ENCODE data around the gene PTPN11.
A peak's percentile ranks its signal among the peaks of the same experiment; 100 is the strongest.

Gene PTPN11

DNA sequence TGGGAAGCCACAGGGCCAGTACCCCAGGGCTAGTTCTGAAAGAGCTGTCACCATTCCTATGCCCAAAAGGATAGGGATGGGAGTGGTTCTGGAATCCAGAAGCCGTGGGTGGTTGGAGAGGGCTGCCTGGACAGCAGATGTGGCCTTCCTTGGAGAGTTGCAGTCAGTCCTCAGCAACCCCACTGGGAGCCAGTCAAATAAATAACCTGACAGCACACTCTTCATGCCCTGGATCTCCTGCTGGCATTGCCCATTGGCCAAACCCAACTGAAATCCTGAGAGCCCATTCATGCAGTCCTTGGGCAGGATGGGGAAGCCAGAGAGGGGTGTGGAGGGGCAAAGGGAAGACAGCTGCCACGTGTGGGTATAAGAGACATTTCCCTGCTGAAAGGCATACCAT lies 128.2 kb downstream of the PTPN11 start:
- H3K27me3 ChIP-seq (replicated peaks in 2 of 5; ENCODE audit: control insufficient read depth in 4 of 5, insufficient read depth in 5 of 5, low read length in 4 of 5), result peaks cover 0 to 32% (median 3%) of the 10 kb centered on the region in 5 experiments
- ChIA-PET POLR2A (no interaction called here), CTCF (no interaction called here)
- 79% methylated on average over 2 of the region's 2 CpGs for WGBS (ENCODE audit: insufficient coverage)
- H3K4me1 ChIP-seq (ENCODE audit: control extremely low read depth in 1 of 4, control insufficient read depth in 4 of 4, insufficient read depth in 4 of 4, low read length in 3 of 4), result peaks cover 0 to 5% (median 2%) of the 10 kb centered on the region in 4 experiments
- no peak overlapping the region for H3K4me3 ChIP-seq (ENCODE audit: control insufficient read depth in 1 of 7, extremely low read depth in 1 of 7, insufficient read depth in 4 of 7, low read depth in 2 of 7, low read length in 6 of 7)
- DNase-seq, result no peak
- no peak overlapping the region for H3K27ac ChIP-seq (ENCODE audit: insufficient read depth in 1 of 2, low read depth in 1 of 2, low read length in 2 of 2, poor library complexity in 1 of 2, severe bottlenecking in 2 of 2)
- H3K9me3 ChIP-seq (ENCODE audit: control extremely low read depth in 1 of 5, control insufficient read depth in 4 of 5, insufficient read depth in 2 of 5, low read depth in 1 of 5, low read length in 4 of 5), result no peaks in the 10 kb centered on the region
- H3K36me3 ChIP-seq (ENCODE audit: control insufficient read depth in 4 of 4, insufficient read depth in 4 of 4, low read length in 3 of 4), result no peaks in the 10 kb centered on the region

DNA sequence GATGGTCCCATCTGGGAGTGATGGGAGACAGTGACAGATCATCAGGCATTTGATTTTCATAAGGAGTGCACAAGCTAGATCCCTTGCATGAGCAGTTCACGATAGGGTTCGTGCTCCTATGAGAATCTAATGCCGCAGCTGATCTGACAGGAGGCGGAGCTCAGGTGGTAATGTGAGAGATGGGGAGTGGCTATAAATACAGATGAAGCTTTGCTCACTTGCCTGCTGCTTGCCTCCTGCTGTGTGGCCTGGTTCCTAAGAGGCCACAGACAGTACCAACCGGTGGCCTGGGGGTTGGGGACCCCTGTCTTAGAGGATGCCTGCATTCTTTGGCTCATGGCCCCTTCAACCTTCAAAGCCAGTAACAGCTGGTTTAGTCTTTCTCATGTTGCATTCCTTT lies 130.3 kb downstream of the PTPN11 start:
- DNase-seq, result no peak
- peaks cover 0 to 36% (median 3%) of the 10 kb centered on the region in 5 experiments for H3K27me3 ChIP-seq (replicated peaks in 2 of 5; ENCODE audit: control insufficient read depth in 4 of 5, insufficient read depth in 5 of 5, low read length in 4 of 5)
- WGBS (ENCODE audit: insufficient coverage), result 78% methylated on average over 2 of the region's 5 CpGs
- no peaks in the 10 kb centered on the region for H3K36me3 ChIP-seq (ENCODE audit: control insufficient read depth in 4 of 4, insufficient read depth in 4 of 4, low read length in 3 of 4)
- H3K4me1 ChIP-seq (ENCODE audit: control extremely low read depth in 1 of 4, control insufficient read depth in 4 of 4, insufficient read depth in 4 of 4, low read length in 3 of 4), result peaks cover 0 to 5% (median 2%) of the 10 kb centered on the region in 4 experiments
- no peak overlapping the region for H3K4me3 ChIP-seq (ENCODE audit: control insufficient read depth in 1 of 7, extremely low read depth in 1 of 7, insufficient read depth in 4 of 7, low read depth in 2 of 7, low read length in 6 of 7)
- CTCF ChIA-PET, result no interaction called here
- POLR2A ChIA-PET, result no interaction called here
- peaks cover 0 to 3% (median 0%) of the 10 kb centered on the region in 5 experiments for H3K9me3 ChIP-seq (ENCODE audit: control extremely low read depth in 1 of 5, control insufficient read depth in 4 of 5, insufficient read depth in 2 of 5, low read depth in 1 of 5, low read length in 4 of 5)
- H3K27ac ChIP-seq (ENCODE audit: insufficient read depth in 1 of 2, low read depth in 1 of 2, low read length in 2 of 2, poor library complexity in 1 of 2, severe bottlenecking in 2 of 2), result no peak overlapping the region

DNA sequence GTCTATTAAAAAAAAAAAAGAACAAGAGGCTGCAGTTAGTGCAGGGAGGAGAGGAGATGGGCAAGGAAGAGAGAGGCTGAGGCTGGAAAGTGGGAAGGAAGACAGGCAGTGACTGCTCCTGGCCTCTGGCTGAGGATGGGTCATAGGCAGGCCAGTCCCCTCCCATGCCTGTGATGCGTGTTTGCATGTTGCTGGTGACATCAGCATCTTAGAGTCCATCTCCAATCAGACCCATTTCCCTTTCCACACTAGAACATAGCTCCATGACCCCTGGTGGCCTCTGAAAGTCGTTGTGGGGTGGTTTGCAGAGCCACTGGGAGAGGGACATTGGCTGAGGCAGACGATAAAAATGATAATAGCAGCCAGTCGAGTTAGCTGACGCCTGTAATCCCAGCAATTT lies 132.9 kb downstream of the PTPN11 start:
- Histone ChIP-seq H3K4me1 (ENCODE audit: control extremely low read depth in 1 of 4, control insufficient read depth in 4 of 4, insufficient read depth in 4 of 4, low read length in 3 of 4) (peaks cover 0 to 5% (median 2%) of the 10 kb centered on the region in 4 experiments), H3K27me3 (replicated peaks in 2 of 5; ENCODE audit: control insufficient read depth in 4 of 5, insufficient read depth in 5 of 5, low read length in 4 of 5) (peaks cover 0 to 21% (median 6%) of the 10 kb centered on the region in 5 experiments), H3K36me3 (ENCODE audit: control insufficient read depth in 4 of 4, insufficient read depth in 4 of 4, low read length in 3 of 4) (no peaks in the 10 kb centered on the region), H3K27ac (ENCODE audit: insufficient read depth in 1 of 2, low read depth in 1 of 2, low read length in 2 of 2, poor library complexity in 1 of 2, severe bottlenecking in 2 of 2) (no peak overlapping the region), H3K4me3 (ENCODE audit: control insufficient read depth in 1 of 7, extremely low read depth in 1 of 7, insufficient read depth in 4 of 7, low read depth in 2 of 7, low read length in 6 of 7) (no peak overlapping the region), H3K9me3 (ENCODE audit: control extremely low read depth in 1 of 5, control insufficient read depth in 4 of 5, insufficient read depth in 2 of 5, low read depth in 1 of 5, low read length in 4 of 5) (peaks cover 0 to 3% (median 0%) of the 10 kb centered on the region in 5 experiments)
- ChIA-PET CTCF (no interaction called here), POLR2A (no interaction called here)
- DNase-seq, result no peak
- WGBS (ENCODE audit: insufficient coverage), result 77% methylated on average over 3 of the region's 5 CpGs

DNA sequence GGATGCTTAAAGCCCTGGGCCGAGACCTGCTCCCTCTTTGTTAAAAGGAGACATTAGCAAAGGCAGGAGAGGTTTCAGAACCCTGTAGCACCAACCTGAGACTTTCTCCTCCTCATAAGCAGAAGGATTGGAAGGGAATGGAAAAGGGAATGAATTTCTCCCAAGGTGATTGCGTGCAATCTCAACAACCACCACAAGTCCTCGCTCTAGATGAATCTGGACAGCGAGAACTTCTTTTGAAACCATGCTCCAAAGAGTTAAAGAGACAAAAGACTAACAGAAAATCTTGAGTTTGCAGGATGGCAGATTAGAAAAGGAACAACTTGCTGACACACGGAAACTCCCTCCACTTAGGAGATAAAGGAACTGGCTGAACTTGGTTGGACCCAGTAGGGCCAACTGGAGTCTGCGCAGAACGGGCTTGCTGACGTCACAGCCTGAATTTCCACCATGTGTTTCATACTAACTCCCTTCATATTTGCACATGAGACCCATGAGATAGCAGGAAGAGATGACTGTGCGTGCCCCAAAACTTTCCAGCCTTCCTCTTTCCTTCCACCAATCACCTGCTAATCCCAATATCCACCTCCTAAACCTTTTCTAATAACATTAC lies 137.0 kb downstream of the PTPN11 start:
- WGBS (ENCODE audit: insufficient coverage), result 94% methylated on average over 6 of the region's 9 CpGs
- CTCF ChIA-PET, result no interaction called here

DNA sequence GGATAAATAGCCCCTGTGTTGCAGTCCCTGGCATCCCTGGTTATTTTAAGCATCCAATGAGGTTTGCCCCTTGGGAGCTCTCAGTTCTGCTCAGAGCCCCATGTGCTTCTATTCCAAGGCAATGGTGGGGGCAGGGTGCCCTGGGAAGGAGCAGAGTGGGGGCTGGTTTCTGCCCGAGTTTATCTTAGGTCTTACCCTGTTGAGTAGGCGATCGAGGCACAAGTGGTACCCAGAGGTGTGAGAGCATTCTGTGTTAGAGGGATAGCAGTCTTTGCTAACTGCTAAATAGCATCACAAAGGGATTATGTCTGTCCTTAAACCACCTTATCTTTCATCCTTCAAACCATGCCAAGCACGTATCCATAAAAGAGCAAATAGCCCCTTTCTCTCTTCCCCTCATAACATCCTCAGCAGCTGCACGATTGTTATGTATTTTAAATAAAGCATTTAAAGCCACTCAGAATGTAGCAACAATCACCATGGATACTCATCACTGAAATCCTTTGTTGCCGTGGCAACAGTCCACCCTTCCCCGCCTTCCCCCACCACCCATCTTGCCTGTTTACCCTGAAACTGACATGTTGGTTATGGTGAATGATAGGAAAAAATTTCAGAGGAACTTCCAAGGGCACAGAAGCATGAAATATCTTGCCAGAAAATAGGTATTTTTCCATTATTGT lies 139.3 kb downstream of the PTPN11 start:
- H3K27me3 ChIP-seq (replicated peaks in 2 of 5; ENCODE audit: control insufficient read depth in 4 of 5, insufficient read depth in 5 of 5, low read length in 4 of 5), result peaks cover 0 to 4% (median 3%) of the 10 kb centered on the region in 5 experiments
- CTCF ChIA-PET, result no interaction called here
- whole genome bisulfite sequencing (ENCODE audit: insufficient coverage), result 67% methylated on average over 4 of the region's 7 CpGs
- no peak overlapping the region for H3K4me3 ChIP-seq (ENCODE audit: control insufficient read depth in 1 of 7, extremely low read depth in 1 of 7, insufficient read depth in 4 of 7, low read depth in 2 of 7, low read length in 6 of 7)
- H3K36me3 ChIP-seq (ENCODE audit: control insufficient read depth in 4 of 4, insufficient read depth in 4 of 4, low read length in 3 of 4), result no peaks in the 10 kb centered on the region
- H3K4me1 ChIP-seq (ENCODE audit: control extremely low read depth in 1 of 4, control insufficient read depth in 4 of 4, insufficient read depth in 4 of 4, low read length in 3 of 4), result no peaks in the 10 kb centered on the region
- no peaks in the 10 kb centered on the region for H3K9me3 ChIP-seq (ENCODE audit: control extremely low read depth in 1 of 5, control insufficient read depth in 4 of 5, insufficient read depth in 2 of 5, low read depth in 1 of 5, low read length in 4 of 5)
- peak in 1 of 3 donors; percentile 15 for DNase-seq
- H3K27ac ChIP-seq (ENCODE audit: insufficient read depth in 1 of 2, low read depth in 1 of 2, low read length in 2 of 2, poor library complexity in 1 of 2, severe bottlenecking in 2 of 2), result no peak overlapping the region
- POLR2A ChIA-PET, result no interaction called here

More for the DNA sequence above, 137.0 kb downstream of the PTPN11 start:
- H3K27me3 ChIP-seq (replicated peaks in 2 of 5; ENCODE audit: control insufficient read depth in 4 of 5, insufficient read depth in 5 of 5, low read length in 4 of 5), result peaks cover 0 to 6% (median 4%) of the 10 kb centered on the region in 5 experiments
- H3K4me3 ChIP-seq (ENCODE audit: control insufficient read depth in 1 of 7, extremely low read depth in 1 of 7, insufficient read depth in 4 of 7, low read depth in 2 of 7, low read length in 6 of 7), result no peak overlapping the region
- H3K9me3 ChIP-seq (ENCODE audit: control extremely low read depth in 1 of 5, control insufficient read depth in 4 of 5, insufficient read depth in 2 of 5, low read depth in 1 of 5, low read length in 4 of 5), result peaks cover 0 to 3% (median 0%) of the 10 kb centered on the region in 5 experiments
- no peak overlapping the region for H3K27ac ChIP-seq (ENCODE audit: insufficient read depth in 1 of 2, low read depth in 1 of 2, low read length in 2 of 2, poor library complexity in 1 of 2, severe bottlenecking in 2 of 2)
- no peak for DNase-seq
- no peaks in the 10 kb centered on the region for H3K4me1 ChIP-seq (ENCODE audit: control extremely low read depth in 1 of 4, control insufficient read depth in 4 of 4, insufficient read depth in 4 of 4, low read length in 3 of 4)
- POLR2A ChIA-PET, result no interaction called here
- H3K36me3 ChIP-seq (ENCODE audit: control insufficient read depth in 4 of 4, insufficient read depth in 4 of 4, low read length in 3 of 4), result no peaks in the 10 kb centered on the region
